WI38 (cell line): ENCODE results near the gene RHBDD1.

Experiments used
- H3K4me3 ChIP-seq: 2 replicates; pipeline ENCODE4 v1.5.1; 2011; ENCODE audit warnings: low read depth, mild to moderate bottlenecking, control low read depth, low read length
- CTCF ChIP-seq: IDR thresholded peaks from 2 replicates; pipeline ENCODE4 v1.5.1; 2012; ENCODE audit warnings: low read depth, mild to moderate bottlenecking, control low read depth, low read length

Gene RHBDD1

GRCh38 chr2:226906163-226906693 is 70.4 kb downstream of the RHBDD1 start:
- no peak overlapping the region for H3K4me3 ChIP-seq
- TF ChIP-seq CTCF = no peak

- TF ChIP-seq CTCF = no peak
- H3K4me3 ChIP-seq = no peak overlapping the region
Measured at GRCh38 chr2:226909126-226909525, 73.3 kb downstream of the RHBDD1 start.

- TF ChIP-seq CTCF = no peak
- no peak overlapping the region for H3K4me3 ChIP-seq
Measured at GRCh38 chr2:226909836-226910235, 74.0 kb downstream of the RHBDD1 start.

GRCh38 chr2:226910384-226910783 is 74.5 kb downstream of the RHBDD1 start:
- no peak for TF ChIP-seq CTCF
- H3K4me3 ChIP-seq = no peak overlapping the region

- TF ChIP-seq CTCF = no peak
- no peak overlapping the region for H3K4me3 ChIP-seq
Measured at GRCh38 chr2:226911932-226912331, 76.1 kb downstream of the RHBDD1 start.

GRCh38 chr2:226913641-226914040 is 77.8 kb downstream of the RHBDD1 start:
- no peak overlapping the region for H3K4me3 ChIP-seq
- TF ChIP-seq CTCF = no peak

GRCh38 chr2:226915846-226916360 is 80.0 kb downstream of the RHBDD1 start:
- no peak overlapping the region for H3K4me3 ChIP-seq
- TF ChIP-seq CTCF = no peak
